Osteocyte (in vitro differentiated cells): Measurements from ENCODE around the gene FDX1. TPM values are rescaled to one million over a fixed set of nuclear protein-coding genes. Genes with fewer than 3 reads are reported as not detected.

ENCODE experiments used
- DNase-seq: peaks from one replicate; pipeline ENCODE4 v3.0.0; 2021; ENCODE audit warnings: mixed read lengths; ENCODE audit not compliant: unreplicated experiment; ENCODE audit errors: extremely low spot score
- H3K27ac Mint-ChIP-seq: one replicate; pipeline ENCODE4 v1.8.0; 2021; ENCODE audit warnings: mild to moderate bottlenecking, mixed read lengths; ENCODE audit not compliant: unreplicated experiment
- H3K27me3 Mint-ChIP-seq: one replicate; pipeline ENCODE4 v1.8.0; 2021; ENCODE audit warnings: mixed read lengths; ENCODE audit not compliant: unreplicated experiment
- H3K36me3 Mint-ChIP-seq: one replicate; pipeline ENCODE4 v1.8.0; 2021; ENCODE audit warnings: mixed read lengths; ENCODE audit not compliant: unreplicated experiment
- H3K4me1 Mint-ChIP-seq: one replicate; pipeline ENCODE4 v1.8.0; 2021; ENCODE audit warnings: mixed read lengths; ENCODE audit not compliant: unreplicated experiment
- H3K4me3 Mint-ChIP-seq: one replicate; pipeline ENCODE4 v1.8.0; 2021; ENCODE audit warnings: mild to moderate bottlenecking, moderate library complexity, mixed read lengths; ENCODE audit not compliant: unreplicated experiment
- H3K9me3 Mint-ChIP-seq: one replicate; pipeline ENCODE4 v1.8.0; 2021; ENCODE audit warnings: mixed read lengths; ENCODE audit not compliant: unreplicated experiment
- CTCF ChIP-seq: fragments of 200-600 bp; sonication (generic); IDR thresholded peaks from 2 replicates; pipeline ENCODE4 v1.5.0; 2021; ENCODE audit warnings: antibody characterized with exemption, mild to moderate bottlenecking, moderate library complexity
- total RNA-seq: library from RNA; stranded (reverse); gene quantifications from 2 replicates; pipeline ENCODE4 v1.2.1, GENCODE V29; 2021

FDX1 gene
- total RNA-seq, 1 donor from 2014 or later: 6.3 TPM

- Mint-ChIP-seq H3K9me3 (no peaks in the 10 kb centered on the region), H3K4me1 (no peaks in the 10 kb centered on the region), H3K27ac (no peak overlapping the region), H3K4me3 (no peak overlapping the region), H3K27me3 (no peaks in the 10 kb centered on the region), H3K36me3 (peaks cover 22% of the 10 kb centered on the region)
- DNase-seq: no peak
- peak; percentile 59 for TF ChIP-seq CTCF
Observed at GRCh38 chr11:110463153-110463552, 33.4 kb downstream of the FDX1 start.

- no peak overlapping the region for H3K27ac Mint-ChIP-seq
- H3K9me3 Mint-ChIP-seq: peaks cover 3% of the 10 kb centered on the region
- no peak overlapping the region for H3K4me3 Mint-ChIP-seq
- no peaks in the 10 kb centered on the region for H3K4me1 Mint-ChIP-seq
- H3K27me3 Mint-ChIP-seq: no peaks in the 10 kb centered on the region
- peaks cover 17% of the 10 kb centered on the region for H3K36me3 Mint-ChIP-seq
- TF ChIP-seq CTCF: no peak
- DNase-seq: no peak
Observed at GRCh38 chr11:110465231-110465630, 35.5 kb downstream of the FDX1 start.

GRCh38 chr11:110467556-110467955, 37.8 kb downstream of the FDX1 start:
- Mint-ChIP-seq H3K36me3 (peaks cover 11% of the 10 kb centered on the region), H3K27me3 (no peaks in the 10 kb centered on the region), H3K27ac (no peak overlapping the region), H3K9me3 (peaks cover 3% of the 10 kb centered on the region), H3K4me3 (no peak overlapping the region), H3K4me1 (peaks cover 16% of the 10 kb centered on the region)
- DNase-seq: no peak
- no peak for TF ChIP-seq CTCF

DNA sequence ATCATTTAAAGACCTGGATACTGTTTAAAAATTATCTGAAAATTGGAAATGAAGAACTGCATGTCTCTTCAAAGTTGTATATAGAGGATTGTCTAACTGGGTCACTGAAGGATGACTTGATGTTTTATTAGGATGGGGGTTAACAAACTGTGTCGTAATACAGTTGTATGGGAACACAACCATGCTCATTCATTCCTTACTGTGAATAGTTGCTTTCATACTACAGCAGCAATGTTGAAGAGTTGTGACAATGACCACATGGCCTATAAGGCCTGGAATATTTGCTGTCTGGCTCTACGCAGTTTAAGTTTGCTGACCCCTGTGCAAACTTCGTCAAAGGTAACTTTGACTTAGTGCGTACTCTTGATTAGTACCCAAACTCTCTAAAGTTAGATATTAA, 38.4 kb downstream of the FDX1 start:
- no peak for DNase-seq
- Mint-ChIP-seq H3K4me3 (no peak overlapping the region), H3K9me3 (peaks cover 3% of the 10 kb centered on the region), H3K27ac (no peak overlapping the region), H3K27me3 (no peaks in the 10 kb centered on the region), H3K4me1 (peaks cover 17% of the 10 kb centered on the region), H3K36me3 (peaks cover 9% of the 10 kb centered on the region)
- no peak for TF ChIP-seq CTCF

DNA sequence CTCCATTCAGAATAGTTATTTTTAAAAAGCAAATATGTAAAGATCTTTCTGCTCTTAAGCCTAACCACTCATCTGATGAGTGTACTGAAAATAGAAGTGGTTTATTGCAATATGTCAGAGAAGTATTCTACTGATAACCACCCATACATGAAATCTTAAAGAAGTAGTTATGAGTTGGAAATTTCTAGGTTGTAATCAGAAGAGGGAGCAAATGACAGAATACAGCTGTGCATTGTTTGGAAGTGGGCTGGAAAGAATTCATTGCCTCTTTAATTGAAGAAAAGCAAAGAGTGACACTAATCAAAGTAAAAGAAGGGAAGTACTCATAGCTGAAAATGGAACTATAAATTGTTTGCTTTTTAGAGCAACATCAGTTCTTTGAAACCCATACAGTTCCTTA, 39.4 kb downstream of the FDX1 start:
- H3K36me3 Mint-ChIP-seq: peaks cover 5% of the 10 kb centered on the region
- no peak for DNase-seq
- H3K27me3 Mint-ChIP-seq: no peaks in the 10 kb centered on the region
- H3K9me3 Mint-ChIP-seq: peaks cover 3% of the 10 kb centered on the region
- peaks cover 17% of the 10 kb centered on the region for H3K4me1 Mint-ChIP-seq
- H3K4me3 Mint-ChIP-seq: no peak overlapping the region
- H3K27ac Mint-ChIP-seq: no peak overlapping the region
- no peak for TF ChIP-seq CTCF
